Mesendoderm (in vitro differentiated cells): ENCODE data around the gene CDH11.

Source experiments
- DNase-seq: peaks from one replicate; pipeline ENCODE4 v3.0.0; 2013
- H2AK5ac ChIP-seq: 2 replicates; pipeline ENCODE4 v1.6.1; 2013; ENCODE audit warnings: low read length, inconsistent platforms
- H2BK120ac ChIP-seq: 2 replicates; pipeline ENCODE4 v1.6.1; 2013; ENCODE audit warnings: low read depth, mild to moderate bottlenecking, low read length, moderate library complexity, mixed read lengths
- H2BK15ac ChIP-seq: replicated peaks from 2 replicates; pipeline ENCODE4 v1.6.1; 2013; ENCODE audit warnings: low read depth, mild to moderate bottlenecking, moderate library complexity
- H2BK5ac ChIP-seq: 2 replicates; pipeline ENCODE4 v1.6.1; 2013; ENCODE audit warnings: low read length, inconsistent platforms
- H3K18ac ChIP-seq: 2 replicates; pipeline ENCODE4 v1.6.1; 2013; ENCODE audit warnings: mild to moderate bottlenecking, low read length, mixed read lengths
- H3K23ac ChIP-seq: one replicate; pipeline ENCODE4 v1.6.1; 2013; ENCODE audit warnings: low read length
- H3K27ac ChIP-seq: 2 replicates; pipeline ENCODE4 v1.5.1; 2013; ENCODE audit warnings: low read depth, mild to moderate bottlenecking, inconsistent platforms, low read length, moderate library complexity
- H3K27me3 ChIP-seq: 2 replicates; pipeline ENCODE4 v1.6.1; 2013; ENCODE audit warnings: low read length, control low read depth, mild to moderate bottlenecking, inconsistent platforms; ENCODE audit not compliant: insufficient read depth, poor library complexity
- H3K36me3 ChIP-seq: 2 replicates; pipeline ENCODE4 v1.6.1; 2013; ENCODE audit warnings: low read length, inconsistent platforms; ENCODE audit not compliant: control insufficient read depth, insufficient read depth
- H3K4ac ChIP-seq: one replicate; pipeline ENCODE4 v1.6.1; 2013; ENCODE audit warnings: low read depth, mild to moderate bottlenecking, low read length, moderate library complexity
- H3K4me1 ChIP-seq: 2 replicates; pipeline ENCODE4 v1.6.1; 2013; ENCODE audit warnings: low read depth, low read length, inconsistent platforms; ENCODE audit not compliant: control insufficient read depth
- H3K4me2 ChIP-seq: 2 replicates; pipeline ENCODE4 v1.6.1; 2013; ENCODE audit warnings: low read length
- H3K4me3 ChIP-seq: 2 replicates; pipeline ENCODE4 v1.5.1; 2013; ENCODE audit warnings: mild to moderate bottlenecking, low read length
- H3K56ac ChIP-seq: one replicate; pipeline ENCODE4 v1.6.1; 2013; ENCODE audit warnings: low read length
- H3K79me1 ChIP-seq: 2 replicates; pipeline ENCODE4 v1.6.1; 2013; ENCODE audit warnings: low read length, inconsistent platforms
- H3K79me2 ChIP-seq: 2 replicates; pipeline ENCODE4 v1.6.1; 2013; ENCODE audit warnings: mild to moderate bottlenecking, low read length; ENCODE audit not compliant: control insufficient read depth, insufficient read depth
- H3K9ac ChIP-seq: 2 replicates; pipeline ENCODE4 v1.6.1; 2013; ENCODE audit warnings: low read length, inconsistent platforms
- H4K5ac ChIP-seq: one replicate; pipeline ENCODE4 v1.6.1; 2013; ENCODE audit warnings: low read length
- H4K8ac ChIP-seq: one replicate; pipeline ENCODE4 v1.6.1; 2013; ENCODE audit warnings: low read depth, mild to moderate bottlenecking, control low read depth, low read length, moderate library complexity
- WGBS: extraction: QIAGEN DNeasy Blood & Tissue Kit; methylation state at CpG from one replicate; pipeline ENCODE4 v1.1.7; 2013; ENCODE audit warnings: low lambda C conversion rate, missing lambda C conversion rate; ENCODE audit not compliant: insufficient coverage; ENCODE audit errors: extremely low coverage; 5-methylcytosine and 5-hydroxymethylcytosine counted together

Gene CDH11

DNA sequence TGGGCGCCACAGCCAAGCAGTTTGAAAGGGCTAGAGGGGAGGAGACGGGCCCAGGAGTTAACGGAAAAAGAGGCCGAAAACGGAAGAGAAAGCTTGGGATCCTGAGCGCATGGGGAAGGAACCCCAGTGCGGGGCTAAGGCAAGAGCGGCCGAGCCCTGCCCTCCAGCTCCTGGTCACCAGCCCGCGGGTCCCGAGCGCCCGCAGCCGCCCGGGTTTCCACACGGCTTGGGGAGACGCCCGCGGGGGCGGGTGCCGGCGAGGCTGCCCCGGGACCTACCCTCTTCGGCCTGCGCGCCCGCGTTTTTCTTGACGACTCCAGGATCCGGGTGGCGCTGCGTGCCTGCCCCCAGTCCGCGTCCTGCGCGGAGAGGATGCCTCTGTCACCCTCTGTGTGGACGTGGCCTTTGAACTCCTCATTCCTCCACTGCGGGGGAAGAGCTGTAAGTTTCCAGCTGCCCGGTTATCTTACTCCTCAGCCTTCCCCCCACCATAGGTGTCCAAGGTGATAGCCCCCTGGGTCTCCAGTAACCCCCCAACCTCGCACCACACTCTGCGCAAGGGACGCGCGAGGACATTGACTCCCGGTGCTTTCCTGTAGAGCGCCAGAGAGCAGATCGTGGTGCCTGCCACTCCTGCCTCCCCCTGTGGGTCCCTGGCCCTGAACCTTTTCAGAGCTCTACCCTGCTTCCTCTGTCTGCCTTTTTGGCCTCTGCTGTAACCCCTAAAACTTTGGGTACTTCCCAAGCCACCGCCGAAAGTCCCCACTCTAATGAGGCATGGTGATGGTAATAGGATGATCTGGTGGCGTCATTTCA lies 1.7 kb upstream of the CDH11 start:
- Histone ChIP-seq H2BK5ac (no peak overlapping the region), H3K36me3 (no peaks in the 10 kb centered on the region), H2BK15ac (no peak overlapping the region), H4K8ac (no peak overlapping the region), H3K9ac (peak overlapping the region; percentile 73), H3K4me2 (peak overlapping the region; percentile 31), H3K56ac (peak overlapping the region; percentile 84), H3K79me2 (no peaks in the 10 kb centered on the region), H3K18ac (peak overlapping the region; percentile 62), H2AK5ac (no peak overlapping the region), H4K5ac (no peak overlapping the region), H3K27ac (peak overlapping the region; percentile 51), H3K4me3 (peak overlapping the region; percentile 57), H3K4me1 (no peaks in the 10 kb centered on the region), H3K27me3 (peaks cover 8% of the 10 kb centered on the region), H3K23ac (no peak overlapping the region), H2BK120ac (no peak overlapping the region), H3K79me1 (no peaks in the 10 kb centered on the region), H3K4ac (peak overlapping the region; percentile 29)
- no CpG with 5 or more reads among the region's 51 CpGs for WGBS
- peak; percentile 40 for DNase-seq

DNA sequence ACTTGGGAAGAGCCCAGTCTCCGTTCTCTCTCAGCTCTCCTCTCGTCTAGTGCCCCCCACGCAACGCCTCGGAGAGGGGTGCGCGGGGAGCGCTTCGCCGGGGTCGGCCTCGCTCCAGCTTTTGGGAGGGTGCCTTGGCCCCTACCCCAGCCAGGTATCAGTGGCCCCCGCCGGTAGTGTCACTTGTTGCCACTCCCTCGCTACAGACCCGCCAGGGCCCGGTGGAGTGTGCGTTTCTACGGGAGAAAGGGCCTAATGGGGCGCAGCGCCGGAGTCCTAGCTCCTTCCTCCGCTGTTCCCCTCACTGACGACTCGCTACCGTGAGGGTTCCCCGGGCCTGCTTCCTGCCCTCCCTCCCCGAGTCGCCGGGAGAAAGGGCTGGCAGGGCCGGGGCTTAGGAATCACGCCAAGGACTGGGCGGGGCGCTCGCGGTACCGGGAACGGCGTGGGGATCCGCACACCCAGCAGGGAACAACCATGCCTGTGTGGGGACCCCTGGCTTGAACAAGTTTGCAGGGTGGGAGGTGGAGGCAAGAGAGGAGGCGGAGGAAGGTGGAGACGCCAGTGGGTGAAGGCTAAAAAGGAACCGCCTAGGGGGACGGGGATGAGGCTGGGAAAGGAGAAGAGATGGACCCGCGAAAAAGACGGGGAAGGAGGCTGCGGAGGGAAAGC lies 997 bp upstream of the CDH11 start:
- DNase-seq = peak; percentile 27
- peak overlapping the region; percentile 62 for H3K18ac ChIP-seq
- peak overlapping the region; percentile 17 for H2BK5ac ChIP-seq
- peak overlapping the region; percentile 57 for H3K4me3 ChIP-seq
- no peaks in the 10 kb centered on the region for H3K79me1 ChIP-seq
- H3K79me2 ChIP-seq = no peaks in the 10 kb centered on the region
- no peak overlapping the region for H2BK120ac ChIP-seq
- no peak overlapping the region for H4K5ac ChIP-seq
- WGBS = no CpG with 5 or more reads among the region's 48 CpGs
- no peak overlapping the region for H4K8ac ChIP-seq
- peak overlapping the region; percentile 73 for H3K9ac ChIP-seq
- no peaks in the 10 kb centered on the region for H3K4me1 ChIP-seq
- peak overlapping the region; percentile 31 for H3K4me2 ChIP-seq
- no peak overlapping the region for H2AK5ac ChIP-seq
- peaks cover 8% of the 10 kb centered on the region for H3K27me3 ChIP-seq
- H3K27ac ChIP-seq = peak overlapping the region; percentile 51
- H3K56ac ChIP-seq = peak overlapping the region; percentile 84
- H3K36me3 ChIP-seq = no peaks in the 10 kb centered on the region
- no peak overlapping the region for H3K4ac ChIP-seq
- no peak overlapping the region for H2BK15ac ChIP-seq
- H3K23ac ChIP-seq = no peak overlapping the region

DNA sequence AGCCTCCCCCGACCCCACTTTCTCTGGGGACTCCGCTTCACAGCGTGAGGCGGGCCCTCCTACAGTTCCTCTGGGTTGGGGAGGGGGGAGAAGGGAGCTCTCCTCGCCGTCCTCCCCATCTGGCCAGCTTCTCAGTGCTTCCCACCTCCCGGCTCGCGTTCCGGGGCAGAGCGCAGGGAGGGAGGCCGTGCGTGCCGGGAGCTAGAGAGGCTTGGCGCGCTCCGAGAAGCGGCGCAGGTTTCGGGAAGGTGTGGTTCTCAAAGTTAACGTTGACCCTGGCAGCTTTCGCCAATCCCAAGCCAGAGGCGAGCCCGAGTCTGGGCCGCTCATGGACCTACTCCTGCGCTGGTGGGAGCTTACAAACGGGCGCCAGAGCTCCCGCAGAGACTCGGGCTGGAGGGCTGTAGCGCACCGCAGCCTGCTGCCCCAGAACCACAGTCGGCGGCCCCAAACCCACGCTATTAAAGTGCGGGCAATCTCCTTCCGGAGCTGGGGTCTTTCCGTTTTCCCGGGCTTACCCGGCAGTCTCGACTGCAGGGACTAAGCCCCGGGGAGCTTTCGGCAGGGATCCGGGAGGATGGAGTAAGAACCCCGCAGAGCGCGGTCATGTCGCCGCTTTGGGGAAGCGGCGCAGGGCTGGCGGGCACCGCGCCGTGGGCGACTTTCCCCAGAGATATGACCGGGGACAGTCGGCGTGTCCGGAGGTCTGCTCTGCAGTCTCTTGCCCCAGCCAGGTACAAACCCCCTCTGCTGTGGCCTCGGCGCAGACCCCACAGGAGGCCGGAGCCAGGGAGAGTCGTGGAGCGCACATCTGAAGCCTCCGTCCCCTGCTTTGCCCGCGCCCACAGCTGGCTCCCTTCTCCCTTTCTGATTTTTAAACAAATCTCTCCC lies 787 bp downstream of the CDH11 start:
- peak; percentile 53 for DNase-seq
- no peak overlapping the region for H4K8ac ChIP-seq
- no peaks in the 10 kb centered on the region for H3K79me2 ChIP-seq
- H4K5ac ChIP-seq = no peak overlapping the region
- peak overlapping the region; percentile 83 for H3K56ac ChIP-seq
- H3K4me1 ChIP-seq = no peaks in the 10 kb centered on the region
- no peak overlapping the region for H3K4ac ChIP-seq
- no CpG with 5 or more reads among the region's 68 CpGs for WGBS
- H3K4me2 ChIP-seq = peak overlapping the region; percentile 80
- H3K9ac ChIP-seq = peak overlapping the region; percentile 68
- H2BK5ac ChIP-seq = no peak overlapping the region
- H2BK15ac ChIP-seq = no peak overlapping the region
- no peaks in the 10 kb centered on the region for H3K36me3 ChIP-seq
- H3K4me3 ChIP-seq = peak overlapping the region; percentile 46
- peak overlapping the region; percentile 52 for H3K27ac ChIP-seq
- H3K79me1 ChIP-seq = no peaks in the 10 kb centered on the region
- peak overlapping the region; percentile 65 for H3K18ac ChIP-seq
- H3K27me3 ChIP-seq = peaks cover 8% of the 10 kb centered on the region
- peak overlapping the region; percentile 48 for H3K23ac ChIP-seq
- H2BK120ac ChIP-seq = peak overlapping the region; percentile 55
- no peak overlapping the region for H2AK5ac ChIP-seq

DNA sequence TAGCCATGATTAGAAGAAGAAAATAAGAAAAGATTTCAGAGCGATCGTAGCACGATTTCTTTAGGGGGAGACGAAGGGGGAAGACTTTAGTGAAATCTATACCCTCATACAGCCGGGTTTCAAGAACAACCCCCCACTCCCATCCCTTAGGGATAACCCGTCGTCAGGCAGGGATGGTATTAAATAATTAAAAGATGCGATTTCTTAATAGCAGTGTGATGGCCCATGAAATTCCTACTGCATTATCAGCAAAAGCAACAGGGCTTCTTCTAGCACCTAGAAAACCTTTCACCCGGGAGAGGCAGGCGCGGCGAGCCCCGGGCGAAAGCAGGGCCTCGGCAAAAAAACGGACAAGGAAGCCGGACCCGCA lies 1.4 kb downstream of the CDH11 start:
- Histone ChIP-seq H3K56ac (peak overlapping the region; percentile 83), H3K36me3 (no peaks in the 10 kb centered on the region), H3K23ac (no peak overlapping the region), H3K27me3 (peaks cover 8% of the 10 kb centered on the region), H3K4me3 (peak overlapping the region; percentile 46), H3K4me1 (no peaks in the 10 kb centered on the region), H3K9ac (peak overlapping the region; percentile 68), H2BK5ac (no peak overlapping the region), H3K27ac (no peak overlapping the region), H4K8ac (no peak overlapping the region), H4K5ac (no peak overlapping the region), H2BK120ac (no peak overlapping the region), H3K79me2 (no peaks in the 10 kb centered on the region), H3K18ac (no peak overlapping the region), H2AK5ac (no peak overlapping the region), H3K4me2 (peak overlapping the region; percentile 80), H3K4ac (no peak overlapping the region), H3K79me1 (no peaks in the 10 kb centered on the region), H2BK15ac (no peak overlapping the region)
- WGBS = no CpG with 5 or more reads among the region's 18 CpGs
- DNase-seq = no peak

DNA sequence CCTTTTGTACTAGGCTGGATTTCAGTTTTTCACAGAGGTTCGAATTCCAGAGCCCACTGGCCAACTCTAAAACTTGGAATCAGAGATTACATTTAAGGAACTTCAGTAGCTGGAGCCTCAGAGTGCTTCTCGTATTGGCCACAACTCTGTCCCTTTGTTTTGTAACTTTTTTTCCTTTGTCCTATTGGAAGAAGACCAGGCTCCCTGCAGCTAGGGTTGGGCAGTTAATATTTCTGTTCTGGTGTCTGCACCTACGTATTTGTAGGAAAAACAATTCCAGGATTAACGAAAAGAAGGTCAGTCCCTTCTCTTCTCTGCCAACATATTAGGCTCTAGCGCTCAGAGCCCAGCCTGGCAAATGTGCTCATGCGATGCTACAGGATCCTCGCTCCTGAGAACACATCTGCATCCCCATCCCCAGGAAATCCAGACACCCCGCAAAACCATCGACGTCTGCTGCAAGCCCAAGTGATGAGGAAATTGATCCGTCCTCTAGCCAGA lies 1.9 kb downstream of the CDH11 start:
- H2AK5ac ChIP-seq = no peak overlapping the region
- H3K79me1 ChIP-seq = no peaks in the 10 kb centered on the region
- H3K79me2 ChIP-seq = no peaks in the 10 kb centered on the region
- H3K56ac ChIP-seq = no peak overlapping the region
- H3K18ac ChIP-seq = no peak overlapping the region
- no peak overlapping the region for H2BK15ac ChIP-seq
- H3K4me2 ChIP-seq = peak overlapping the region; percentile 80
- no peak overlapping the region for H2BK5ac ChIP-seq
- DNase-seq = peak; percentile 54
- no peak overlapping the region for H3K23ac ChIP-seq
- no peak overlapping the region for H4K8ac ChIP-seq
- no peak overlapping the region for H3K4ac ChIP-seq
- WGBS = no CpG with 5 or more reads among the region's 11 CpGs
- H3K27me3 ChIP-seq = peaks cover 8% of the 10 kb centered on the region
- H3K9ac ChIP-seq = no peak overlapping the region
- H4K5ac ChIP-seq = no peak overlapping the region
- no peak overlapping the region for H3K27ac ChIP-seq
- no peak overlapping the region for H3K4me3 ChIP-seq
- no peak overlapping the region for H2BK120ac ChIP-seq
- no peaks in the 10 kb centered on the region for H3K36me3 ChIP-seq
- no peaks in the 10 kb centered on the region for H3K4me1 ChIP-seq
